A549 (cell line): Measurements from ENCODE around the gene PDYN. TPM values are rescaled to one million over a fixed set of nuclear protein-coding genes. Genes with fewer than 3 reads are reported as not detected.

Experiments used
- ATAC-seq, 2 experiments: fragments of 200-7000 bp in 1 of 2; fragments of >200 bp in 1 of 2; cut with Nextera tagmentation in 1 of 2; cut with Tn5 transposase in 1 of 2; 3 replicates each; pipeline versions ENCODE4 v1.8.0 to v1.9.1; 2018 to 2020; ENCODE audit warnings: mild to moderate bottlenecking in 1 of 2, moderate library complexity in 1 of 2
- CTCF ChIA-PET: fragments of 300-600 bp; sonication (Branson Sonifier 250); formaldehyde crosslinking; extraction: SDS; loops from one replicate; lab custom pipeline; 2021; ENCODE audit warnings: antibody characterized with exemption, inconsistent platforms; lab: Yijun Ruan, JAX
- POLR2A ChIA-PET: fragments of 350-600 bp; formaldehyde crosslinking; extraction: SDS; loops from one replicate; lab custom pipeline; 2021; ENCODE audit warnings: antibody characterized with exemption, inconsistent platforms; lab: Yijun Ruan, JAX
- DNase-seq, 2 experiments: peaks; one replicate each; pipeline versions ENCODE4 v3.0.0 to v3.0.0-alpha.2; 2011 to 2016; ENCODE audit warnings: low read depth in 1 of 2, low spot score in 1 of 2
- FAIRE-seq: peaks from 2 replicates; lab custom pipeline; 2011; peaks lifted over from hg19 to GRCh38; lab: Jason Lieb, UNC
- H3K27ac ChIP-seq, 2 experiments: fragments of >200 bp; sonication (Bioruptor Twin); formaldehyde crosslinking; 3 replicates each; pipeline ENCODE4 v1.5.1; 2016 to 2017
- H3K4me1 ChIP-seq: fragments of >200 bp; sonication (Bioruptor Twin); formaldehyde crosslinking; 3 replicates; pipeline ENCODE4 v1.6.1; 2016
- H3K4me2 ChIP-seq: fragments of >200 bp; sonication (Bioruptor Twin); formaldehyde crosslinking; 3 replicates; pipeline ENCODE4 v1.6.1; 2016
- H3K4me3 ChIP-seq: fragments of >200 bp; sonication (Bioruptor Twin); formaldehyde crosslinking; 3 replicates; pipeline ENCODE4 v1.5.1; 2016
- H3K9me3 ChIP-seq: fragments of >200 bp; sonication (Bioruptor Twin); formaldehyde crosslinking; 3 replicates; pipeline ENCODE4 v1.6.1; 2016
- ATOH8 ChIP-seq: fragments of 250-450 bp; sonication (Bioruptor Pico); IDR thresholded peaks from 2 replicates; pipeline ENCODE4 v1.5.0; 2020; ENCODE audit warnings: low read depth, mild to moderate bottlenecking, moderate library complexity
- CBX2 ChIP-seq: fragments of 200-600 bp; sonication (generic); IDR thresholded peaks from 2 replicates; pipeline ENCODE4 v1.6.1; 2016; ENCODE audit warnings: low read depth, mild to moderate bottlenecking, borderline replicate concordance
- CEBPB ChIP-seq, 2 experiments: fragments of >200 bp in 1 of 2; sonication (Bioruptor Twin) in 1 of 2; formaldehyde crosslinking in 1 of 2; IDR thresholded peaks; 2 replicates each; pipeline ENCODE4 v1.6.1; 2012 to 2016
- EHMT2 ChIP-seq: fragments of 200-600 bp; sonication (generic); IDR thresholded peaks from 2 replicates; pipeline ENCODE4 v1.6.1; 2016; ENCODE audit warnings: antibody characterized with exemption, low read depth, mild to moderate bottlenecking, moderate library complexity
- FOSL2 ChIP-seq, 2 experiments: fragments of 450-650 bp in 1 of 2; fragments of >200 bp in 1 of 2; sonication (Bioruptor Twin) in 1 of 2; formaldehyde crosslinking; IDR thresholded peaks; 2 replicates each; pipeline versions ENCODE4 v1.5.0 to v1.6.1; 2016 to 2020; ENCODE audit warnings: mild to moderate bottlenecking in 1 of 2, moderate library complexity in 1 of 2
- FOXS1 ChIP-seq: fragments of 250-450 bp; sonication (Bioruptor Pico); IDR thresholded peaks from 2 replicates; pipeline ENCODE4 v1.5.0; 2020; ENCODE audit warnings: mild to moderate bottlenecking, moderate library complexity
- HDAC2 ChIP-seq: fragments of 200-600 bp; sonication (generic); IDR thresholded peaks from 2 replicates; pipeline ENCODE4 v1.6.1; 2016
- HES2 ChIP-seq: fragments of >200 bp; sonication (Bioruptor Twin); formaldehyde crosslinking; IDR thresholded peaks from 2 replicates; pipeline ENCODE4 v1.6.1; 2016
- HOXA7 ChIP-seq: fragments of 250-450 bp; sonication (Bioruptor Pico); IDR thresholded peaks from 2 replicates; pipeline ENCODE4 v1.5.0; 2020; ENCODE audit warnings: mild to moderate bottlenecking, moderate library complexity
- JUN ChIP-seq, 2 experiments: fragments of >200 bp; sonication (Bioruptor Twin); formaldehyde crosslinking; IDR thresholded peaks; 2 replicates in 1 of 2; 3 replicates in 1 of 2; pipeline ENCODE4 v1.6.1; 2016 to 2017
- JUNB ChIP-seq: fragments of >200 bp; sonication (Bioruptor Twin); formaldehyde crosslinking; IDR thresholded peaks from 2 replicates; pipeline ENCODE4 v1.6.1; 2016
- KDM5A ChIP-seq: fragments of 200-600 bp; sonication (generic); IDR thresholded peaks from 2 replicates; pipeline ENCODE4 v1.6.1; 2016; ENCODE audit warnings: antibody characterized with exemption, mild to moderate bottlenecking
- MAX ChIP-seq: IDR thresholded peaks from 2 replicates; pipeline ENCODE4 v1.6.1; 2012
- MYC ChIP-seq: IDR thresholded peaks from 2 replicates; pipeline ENCODE4 v1.6.1; 2012; ENCODE audit warnings: mild to moderate bottlenecking, inconsistent platforms, low read length, improper control_type of control experiment, borderline replicate concordance
- NFE2L2 ChIP-seq: fragments of 150-350 bp; conservative IDR thresholded peaks from 2 replicates; pipeline ENCODE4 v1.6.1; 2014; ENCODE audit warnings: low read length
- NPAS2 ChIP-seq: fragments of 250-450 bp; sonication (Bioruptor Pico); IDR thresholded peaks from 2 replicates; pipeline ENCODE4 v1.8.0; 2022; ENCODE audit warnings: mild to moderate bottlenecking, moderate library complexity, borderline replicate concordance
- POLR2AphosphoS2 ChIP-seq: conservative IDR thresholded peaks from 2 replicates; pipeline ENCODE4 v1.6.1; 2012; ENCODE audit warnings: low read length, improper control_type of control experiment, inconsistent platforms
- REST ChIP-seq: fragments of 200-600 bp; sonication (generic); IDR thresholded peaks from 2 replicates; pipeline ENCODE4 v1.6.1; 2016; ENCODE audit warnings: antibody characterized with exemption, mild to moderate bottlenecking, moderate library complexity
- RFX5 ChIP-seq: fragments of 450-650 bp; IDR thresholded peaks from 2 replicates; pipeline ENCODE4 v1.7.1; 2014; ENCODE audit warnings: antibody characterized with exemption, mild to moderate bottlenecking, moderate library complexity
- SREBF2 ChIP-seq: fragments of 450-650 bp; IDR thresholded peaks from 2 replicates; pipeline ENCODE4 v1.6.1; 2014; ENCODE audit warnings: mild to moderate bottlenecking, moderate library complexity
- TFCP2L1 ChIP-seq: fragments of 250-450 bp; sonication (Bioruptor Pico); IDR thresholded peaks from 2 replicates; pipeline ENCODE4 v1.5.0; 2021; ENCODE audit warnings: mild to moderate bottlenecking
- WGBS: methylation state at CpG from one replicate; pipeline ENCODE4 v1.1.6; 2017; ENCODE audit errors: missing lambda C conversion rate; 5-methylcytosine and 5-hydroxymethylcytosine counted together
- polyA plus RNA-seq, 4 experiments: library from polyadenylated mRNA; depleted of rRNA in 3 of 4; stranded (reverse); fragments of >200 nt; fragmentation: RNase III in 1 of 4; extraction: RNeasy Plus Mini Kit Qiagen cat#74134 plus additional on column Dnase treatment in 1 of 4; gene quantifications; 2 replicates in 3 of 4; 3 replicates in 1 of 4; pipeline ENCODE4 v1.2.3, GENCODE V29; 2011 to 2017

PDYN gene
- polyA plus RNA-seq, 2 of the 4 experiments (the other 2 are of a cell fraction): not detected

- FAIRE-seq (no peak), DNase-seq (no peak), ATAC-seq (no peak)
- Histone ChIP-seq H3K4me1 (no peaks in the 10 kb centered on the region), H3K4me2 (no peak overlapping the region), H3K9me3 (no peaks in the 10 kb centered on the region), H3K4me3 (no peak overlapping the region), H3K27ac (no peak overlapping the region)
- no peak for TF ChIP-seq REST
- TF ChIP-seq HOXA7 (CRISPR knock-in tag): no peak
- no peak for TF ChIP-seq ATOH8 (CRISPR knock-in tag)
- CTCF ChIA-PET: interaction anchor here (0.9 to 6.9 kb wide), 18 partner anchors 10 to 453 kb away, joined by 3 to 100 read pairs (median 6); partner anchors contain the start of gene PDYN
- POLR2A ChIA-PET: no interaction called here
- WGBS: 82% methylated on average over 1 of the region's 1 CpG
Measured at GRCh38 chr20:2005359-2005758, 11.5 kb upstream of the PDYN start.

GRCh38 chr20:2004171-2004570 lies 10.3 kb upstream of the PDYN start:
- no peak overlapping the region for H3K4me3 ChIP-seq
- H3K4me1 ChIP-seq: no peaks in the 10 kb centered on the region
- WGBS: 0% methylated on average over 1 of the region's 1 CpG
- DNase-seq (no peak), ATAC-seq (no peak), FAIRE-seq (no peak)
- ChIA-PET CTCF (interaction anchor here (1.3 to 6.9 kb wide), 5 partner anchors 19 to 169 kb away, joined by 3 to 100 read pairs (median 23); no protein-coding TSS in a partner anchor), POLR2A (no interaction called here)
- H3K9me3 ChIP-seq: no peaks in the 10 kb centered on the region
- no peak overlapping the region for H3K4me2 ChIP-seq
- H3K27ac ChIP-seq: no peak overlapping the region
- TF ChIP-seq HDAC2 (no peak), FOSL2 (IDR thresholded peaks at IDR 0.05) (no peak), FOSL2 (CRISPR knock-in tag; IDR thresholded peaks at IDR 0.05) (no peak), TFCP2L1 (CRISPR knock-in tag) (no peak), KDM5A (no peak), FOXS1 (CRISPR knock-in tag) (no peak), SREBF2 (no peak), JUN (IDR thresholded peaks at IDR 0.05) (no peak)

- no peak for DNase-seq
- Histone ChIP-seq H3K4me2 (no peak overlapping the region), H3K9me3 (no peaks in the 10 kb centered on the region), H3K27ac (no peak overlapping the region), H3K4me3 (no peak overlapping the region), H3K4me1 (no peaks in the 10 kb centered on the region)
- no peak for FAIRE-seq
- CTCF ChIA-PET: interaction anchor here (1.0 to 3.9 kb wide), 2 partner anchors 170 to 205 kb away, joined by 3 to 13 read pairs; no protein-coding TSS in a partner anchor
- WGBS: 34% methylated on average over 4 of the region's 4 CpGs
- TF ChIP-seq MYC: no peak
- no peak for TF ChIP-seq FOSL2 (IDR thresholded peaks at IDR 0.05)
- no peak for TF ChIP-seq FOSL2 (CRISPR knock-in tag; IDR thresholded peaks at IDR 0.05)
- no peak for TF ChIP-seq EHMT2
- TF ChIP-seq KDM5A: no peak
- no peak for TF ChIP-seq CEBPB (IDR thresholded peaks at IDR 0.05)
- POLR2A ChIA-PET: no interaction called here
- ATAC-seq: no peak
Measured at GRCh38 chr20:2002365-2002764, 8.5 kb upstream of the PDYN start.

GRCh38 chr20:2001119-2001518 lies 7.3 kb upstream of the PDYN start:
- Histone ChIP-seq H3K9me3 (no peaks in the 10 kb centered on the region), H3K27ac (no peak overlapping the region), H3K4me3 (no peak overlapping the region), H3K4me2 (no peak overlapping the region), H3K4me1 (no peaks in the 10 kb centered on the region)
- ATAC-seq: no peak
- ChIA-PET POLR2A (no interaction called here), CTCF (interaction anchor here (0.6 to 3.9 kb wide), 6 partner anchors 9 to 206 kb away, joined by 3 to 13 read pairs (median 4); no protein-coding TSS in a partner anchor)
- 0% methylated on average over 3 of the region's 3 CpGs for WGBS
- no peak for FAIRE-seq
- DNase-seq: no peak
- no peak for TF ChIP-seq HDAC2
- no peak for TF ChIP-seq NFE2L2
- TF ChIP-seq MAX: no peak
- TF ChIP-seq CBX2: no peak
- TF ChIP-seq POLR2AphosphoS2: no peak
- TF ChIP-seq NPAS2 (CRISPR knock-in tag): no peak
- TF ChIP-seq RFX5: no peak
- TF ChIP-seq HOXA7 (CRISPR knock-in tag): no peak
- TF ChIP-seq REST: no peak
- TF ChIP-seq JUNB: no peak
- no peak for TF ChIP-seq FOXS1 (CRISPR knock-in tag)
- TF ChIP-seq HES2: no peak
